Measurements from ENCODE around the gene HAPLN2.
"Not testable (repeated sequence)": the region's sequence is repeated elsewhere in the genome, so short reads cannot be mapped to it uniquely, and the experiment has no call there.

The HAPLN2 gene

DNA sequence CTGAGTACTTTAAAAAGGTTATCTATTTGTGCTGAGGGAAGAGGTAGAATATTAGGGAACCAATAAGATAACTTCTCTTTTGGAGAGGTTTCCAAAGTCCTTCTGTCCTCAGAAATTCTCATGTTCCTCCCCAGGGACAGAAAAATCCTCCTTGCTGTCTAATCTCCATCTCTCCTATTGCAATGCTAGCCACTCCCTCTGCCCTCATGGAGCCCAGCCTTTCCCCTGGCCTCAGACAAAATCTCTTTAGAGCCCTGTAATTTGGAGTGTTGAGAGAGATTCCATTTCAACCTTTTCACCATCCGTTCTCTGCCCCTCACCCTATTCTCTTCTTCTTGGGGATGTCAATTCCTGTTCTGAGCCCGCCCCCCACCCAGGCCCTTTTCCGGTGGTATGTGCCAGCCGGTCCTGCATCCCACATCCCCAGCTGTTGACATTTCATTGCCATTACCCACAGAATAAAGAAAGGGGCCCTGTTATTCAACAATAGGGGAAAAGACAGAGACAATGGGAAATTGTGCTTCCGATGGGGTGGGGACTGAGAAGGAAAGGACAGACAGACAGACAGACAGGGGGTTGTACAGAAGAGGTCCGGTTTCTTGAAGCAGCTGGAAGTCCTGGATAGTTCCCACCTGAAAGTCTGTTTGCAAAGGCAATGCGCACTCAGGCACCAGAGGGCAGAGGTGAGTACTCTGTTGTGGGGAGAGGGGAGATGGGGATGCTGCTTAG lies at the start of gene HAPLN2:
Gene HAPLN2 (plus strand): TSS at position 563 of the 729 bp plus-strand sequence. CDS start 4,076 bp downstream, outside the sequence.
- no peak for DNase-seq

DNA sequence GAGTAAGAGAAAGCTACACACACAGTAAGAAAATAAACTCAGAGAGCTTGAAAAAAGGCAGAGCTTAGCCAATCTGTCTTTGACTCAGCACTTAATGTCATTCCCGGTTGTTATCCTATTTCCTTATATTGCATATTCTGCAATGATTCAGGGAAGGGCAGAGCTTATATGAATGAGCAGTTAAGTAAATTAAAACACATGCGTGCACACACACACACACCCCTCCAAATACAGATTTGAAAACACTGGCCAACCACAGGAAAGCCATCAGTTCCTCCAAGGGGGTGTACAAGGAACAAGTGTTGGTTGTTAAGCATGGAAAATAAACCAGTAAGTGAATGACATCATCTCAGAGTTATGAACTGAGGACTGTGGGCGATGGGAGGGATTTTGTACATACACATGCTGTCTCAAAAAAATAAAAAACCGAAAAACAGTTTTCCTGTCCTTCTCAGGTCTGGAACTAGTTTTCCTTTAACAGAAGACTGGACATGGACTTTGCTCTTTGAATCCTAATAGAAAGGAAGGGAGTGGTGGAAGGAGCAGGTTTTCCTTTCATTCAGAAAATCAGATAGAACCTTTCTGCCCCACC lies 47.9 kb upstream of the HAPLN2 start:
- DNase-seq = peak; percentile 91

GRCh38 chr1:156571919-156572662 lies 47.1 kb upstream of the HAPLN2 start, which contains the start of gene IQGAP3:
IQGAP3 (minus strand) TSS chr1:156572565; CDS start chr1:156572529, 36 bp downstream.
- DNase-seq = peak; percentile 82

DNA sequence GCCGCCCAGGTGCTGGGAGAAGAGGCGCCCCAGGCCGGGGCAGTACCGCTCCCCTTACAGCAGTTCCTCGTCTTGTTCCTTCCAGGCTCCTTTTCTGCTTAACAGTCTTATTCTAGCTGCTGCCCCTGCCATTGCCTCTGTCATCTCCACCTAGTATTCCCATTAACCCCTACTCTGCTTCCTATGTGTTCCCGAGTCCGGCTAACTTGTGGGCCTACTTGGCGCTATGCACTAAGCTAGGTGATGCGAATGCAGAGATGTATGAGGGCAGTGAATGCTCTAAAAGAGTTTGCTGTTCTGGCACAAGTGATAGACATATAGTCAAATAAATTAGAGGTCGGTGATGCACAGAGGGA lies 46.6 kb upstream of the HAPLN2 start:
- DNase-seq = no peak

- DNase-seq = no peak
Measured at GRCh38 chr1:156574039-156574633, 45.1 kb upstream of the HAPLN2 start.

DNA sequence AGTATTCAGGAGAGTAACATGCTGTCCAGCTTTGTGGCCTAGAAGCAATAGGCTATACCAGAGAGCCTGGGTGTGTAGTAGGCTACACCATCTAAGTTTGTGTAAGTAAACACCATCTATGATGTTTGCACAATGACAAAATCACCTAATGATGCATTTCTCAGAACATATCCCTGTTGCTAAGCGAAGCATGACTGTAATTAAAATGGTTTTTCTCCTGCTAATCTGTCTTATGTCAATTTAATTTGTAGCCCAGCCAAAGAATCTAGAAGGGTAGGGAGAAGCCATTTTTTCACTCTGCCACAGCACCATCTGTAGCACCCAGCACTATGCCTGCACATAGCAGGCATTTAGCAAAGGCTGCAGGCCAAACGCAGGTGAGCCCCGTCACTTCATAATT lies 41.7 kb upstream of the HAPLN2 start:
- no peak for DNase-seq

GRCh38 chr1:156578055-156578454 lies 41.2 kb upstream of the HAPLN2 start:
- no peak for DNase-seq

DNA sequence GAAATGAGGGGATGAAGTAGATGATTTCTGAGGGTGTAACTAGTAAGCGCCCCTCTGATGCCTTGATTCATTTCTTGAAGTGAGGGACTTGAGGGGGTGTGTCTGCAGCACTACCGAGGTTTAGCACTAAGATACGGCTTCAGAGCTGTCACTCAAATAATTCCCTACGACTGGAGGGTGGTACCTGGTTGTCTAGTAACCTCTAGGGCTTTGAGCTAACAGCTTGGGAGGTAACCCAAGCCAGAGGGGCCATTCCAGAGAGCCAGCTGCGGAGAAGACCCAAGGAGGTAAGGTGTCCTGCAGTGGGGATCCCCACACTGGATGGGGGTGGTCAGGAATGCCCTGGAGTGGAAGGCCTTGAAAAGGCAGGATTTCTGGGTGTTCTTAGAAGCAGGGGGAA lies 39.7 kb upstream of the HAPLN2 start, which contains the start of gene TTC24:
Gene TTC24 (plus strand): TSS at position 252 of the 400 bp plus-strand sequence. CDS start 1,642 bp downstream, outside the sequence.
- no peak for DNase-seq

- no peak for DNase-seq
Measured at GRCh38 chr1:156581661-156582387, 37.4 kb upstream of the HAPLN2 start.

DNA sequence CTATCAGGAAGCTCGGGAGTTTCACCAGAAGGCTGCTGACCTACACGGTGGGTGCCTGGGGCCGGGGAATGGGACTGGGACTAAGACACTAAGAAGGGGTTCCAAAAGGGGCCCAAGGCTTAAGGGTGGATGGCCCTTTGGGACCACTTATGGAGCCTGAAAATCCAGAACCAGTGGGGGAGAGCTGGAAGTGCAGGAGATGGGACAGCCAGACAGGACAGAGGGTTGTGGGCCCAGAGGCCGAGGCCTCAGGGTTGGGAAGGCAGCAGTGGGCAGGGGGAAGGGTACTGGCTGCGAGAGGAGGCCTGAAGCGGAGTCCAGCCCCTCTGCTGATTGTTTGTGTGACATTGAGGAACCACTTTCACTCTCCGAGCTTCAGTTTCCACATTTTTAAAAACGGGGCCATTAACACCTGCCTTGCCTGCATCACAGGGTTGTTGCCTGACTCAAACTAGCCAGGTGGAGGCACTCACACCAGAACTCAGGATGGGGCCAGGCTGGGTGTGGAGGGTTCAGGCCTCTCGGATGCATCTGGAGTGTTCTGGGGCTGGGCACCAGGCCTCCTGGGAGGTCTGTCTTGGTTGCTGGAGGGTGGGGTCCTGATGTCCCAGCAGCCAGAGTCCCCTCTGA lies 36.7 kb upstream of the HAPLN2 start:
- no peak for DNase-seq

GRCh38 chr1:156583821-156584622 lies 35.2 kb upstream of the HAPLN2 start:
- peak; percentile 79 for DNase-seq

GRCh38 chr1:156584813-156585212 lies 34.4 kb upstream of the HAPLN2 start:
- no peak for DNase-seq

GRCh38 chr1:156586323-156586722 lies 32.9 kb upstream of the HAPLN2 start:
- no peak for DNase-seq

GRCh38 chr1:156586892-156587477 lies 32.2 kb upstream of the HAPLN2 start:
- DNase-seq = no peak

DNA sequence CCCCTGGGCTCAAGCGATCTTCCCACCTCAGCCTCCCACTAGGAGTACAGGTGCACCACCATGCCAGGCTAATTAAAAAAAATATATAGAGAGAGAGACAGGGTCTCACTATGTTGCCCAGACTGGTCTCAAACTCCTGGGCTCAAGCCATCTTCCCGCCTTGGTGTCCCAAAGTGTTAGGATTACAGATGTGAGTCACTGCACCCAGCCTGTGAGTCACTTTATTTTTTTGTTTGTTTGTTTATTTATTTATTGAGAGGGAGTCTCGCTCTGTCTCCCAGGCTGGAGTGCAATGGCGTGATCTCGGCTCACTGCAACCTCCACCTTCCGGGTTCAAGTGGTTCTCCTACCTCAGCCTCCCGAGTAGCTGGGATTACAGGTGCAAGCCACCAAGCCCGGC lies 31.3 kb upstream of the HAPLN2 start:
- DNase-seq = not testable (repeated sequence)

DNA sequence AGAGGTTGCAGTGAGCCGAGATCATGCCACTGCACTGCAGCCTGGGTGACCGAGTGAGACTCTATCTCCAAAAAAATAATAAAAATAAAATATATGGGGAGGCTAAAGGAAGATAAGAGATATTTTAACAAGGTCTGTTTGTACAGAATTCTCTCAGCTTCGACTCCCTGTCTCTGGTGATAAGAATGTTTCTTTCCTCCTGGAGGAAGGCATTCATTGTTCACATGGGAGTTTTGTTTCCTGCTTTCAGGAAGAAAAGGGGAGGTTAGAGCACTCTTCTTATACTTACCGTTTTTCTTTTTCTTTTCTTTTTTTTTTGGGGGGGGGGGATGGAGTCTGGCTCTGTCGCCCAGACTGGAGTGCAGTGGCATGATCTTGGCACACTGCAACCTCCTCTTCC lies 29.7 kb upstream of the HAPLN2 start:
- no peak for DNase-seq

- no peak for DNase-seq
Measured at GRCh38 chr1:156590326-156591180, 28.7 kb upstream of the HAPLN2 start.

- DNase-seq = no peak
Measured at GRCh38 chr1:156591181-156591431, 28.1 kb upstream of the HAPLN2 start.

DNA sequence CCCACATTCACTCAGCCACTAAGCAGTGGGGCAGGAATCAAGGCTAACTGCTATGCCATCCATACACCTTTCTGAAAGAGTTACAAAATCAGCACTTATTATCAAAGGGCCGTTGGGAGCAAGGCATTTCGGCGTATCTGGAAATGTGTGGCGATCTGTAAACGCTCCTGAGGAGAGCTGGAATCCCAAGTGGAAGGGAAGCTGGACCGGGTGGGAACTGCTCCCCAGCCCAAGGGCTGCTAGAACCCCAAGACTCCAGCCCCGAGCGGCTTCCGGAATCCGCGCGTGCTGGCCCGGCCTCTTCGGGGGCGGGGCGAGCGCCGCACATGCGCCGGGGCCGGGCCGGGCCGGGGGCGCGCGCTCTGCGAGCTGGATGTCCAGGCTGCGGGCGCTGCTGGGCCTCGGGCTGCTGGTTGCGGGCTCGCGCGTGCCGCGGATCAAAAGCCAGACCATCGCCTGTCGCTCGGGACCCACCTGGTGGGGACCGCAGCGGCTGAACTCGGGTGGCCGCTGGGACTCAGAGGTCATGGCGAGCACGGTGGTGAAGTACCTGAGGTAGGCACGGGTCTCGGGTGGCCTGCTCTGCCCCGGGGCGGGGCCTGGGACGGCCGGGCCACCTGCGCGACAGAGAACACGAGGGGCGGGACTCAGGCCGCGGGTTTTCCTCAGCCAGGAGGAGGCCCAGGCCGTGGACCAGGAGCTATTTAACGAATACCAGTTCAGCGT lies 27.6 kb upstream of the HAPLN2 start, which contains the start of gene NAXE:
Gene NAXE (plus strand): TSS at position 345 of the 726 bp plus-strand sequence. CDS start 29 bp downstream, at position 374.
- DNase-seq = peak; percentile 77
